Ovary (tissue), 3 donors: Measurements from ENCODE around the gene HEXIM2.

Source experiments
- EP300 ChIP-seq: sonication (generic); formaldehyde crosslinking; IDR thresholded peaks from one replicate; pipeline ENCODE4 v1.6.1; 2017; ENCODE audit warnings: antibody characterized with exemption
- POLR2A ChIP-seq: fragments of 450-650 bp; IDR thresholded peaks from one replicate; pipeline ENCODE4 v1.6.1; 2017; ENCODE audit warnings: antibody characterized with exemption, mild to moderate bottlenecking, moderate library complexity
- TF ChIP-seq, protein P1 (sequence below), 3 donors: fragments of 450-650 bp in 2 of 3; fragments of 200-600 bp in 1 of 3; IDR thresholded peaks; one replicate each; pipeline versions ENCODE4 v1.5.1 to v1.8.0; 2016 to 2022; ENCODE audit warnings: antibody characterized with exemption in 3 of 3, mild to moderate bottlenecking in 1 of 3
- donor health status: DM: no; HTN: no; CAD: no.

DNA sequence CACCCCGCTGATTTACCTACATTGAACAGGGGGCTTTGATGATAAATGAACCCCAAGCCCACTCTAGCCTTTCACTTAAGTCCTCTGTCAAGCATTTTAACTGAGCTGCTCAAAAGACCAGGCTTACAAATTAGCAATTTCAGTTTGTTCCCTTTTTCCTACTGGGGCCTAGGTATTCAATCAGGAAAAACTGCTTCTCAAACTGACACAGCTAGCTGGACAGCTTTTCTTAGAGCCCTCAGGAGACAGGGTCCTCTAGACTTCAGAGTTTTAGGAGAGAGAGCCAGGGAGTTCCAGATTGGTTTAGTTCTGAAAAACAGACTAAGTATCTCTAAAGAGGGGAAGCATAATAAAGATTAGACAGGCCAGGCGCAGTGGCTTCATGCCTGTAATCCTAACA is 6.2 kb upstream of the HEXIM2 start:
- TF ChIP-seq, protein P1, sequence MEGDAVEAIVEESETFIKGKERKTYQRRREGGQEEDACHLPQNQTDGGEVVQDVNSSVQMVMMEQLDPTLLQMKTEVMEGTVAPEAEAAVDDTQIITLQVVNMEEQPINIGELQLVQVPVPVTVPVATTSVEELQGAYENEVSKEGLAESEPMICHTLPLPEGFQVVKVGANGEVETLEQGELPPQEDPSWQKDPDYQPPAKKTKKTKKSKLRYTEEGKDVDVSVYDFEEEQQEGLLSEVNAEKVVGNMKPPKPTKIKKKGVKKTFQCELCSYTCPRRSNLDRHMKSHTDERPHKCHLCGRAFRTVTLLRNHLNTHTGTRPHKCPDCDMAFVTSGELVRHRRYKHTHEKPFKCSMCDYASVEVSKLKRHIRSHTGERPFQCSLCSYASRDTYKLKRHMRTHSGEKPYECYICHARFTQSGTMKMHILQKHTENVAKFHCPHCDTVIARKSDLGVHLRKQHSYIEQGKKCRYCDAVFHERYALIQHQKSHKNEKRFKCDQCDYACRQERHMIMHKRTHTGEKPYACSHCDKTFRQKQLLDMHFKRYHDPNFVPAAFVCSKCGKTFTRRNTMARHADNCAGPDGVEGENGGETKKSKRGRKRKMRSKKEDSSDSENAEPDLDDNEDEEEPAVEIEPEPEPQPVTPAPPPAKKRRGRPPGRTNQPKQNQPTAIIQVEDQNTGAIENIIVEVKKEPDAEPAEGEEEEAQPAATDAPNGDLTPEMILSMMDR (IDR thresholded peaks at IDR 0.05): no peak
- no peak for TF ChIP-seq POLR2A
- no peak for TF ChIP-seq EP300
